ENCODE data around the gene ENDOD1. TPM values are rescaled to one million over a fixed set of nuclear protein-coding genes. Genes with fewer than 3 reads are reported as not detected.

ENDOD1 gene
- total RNA-seq, 1 experiment from 2014 or later = 28.2 TPM

DNA sequence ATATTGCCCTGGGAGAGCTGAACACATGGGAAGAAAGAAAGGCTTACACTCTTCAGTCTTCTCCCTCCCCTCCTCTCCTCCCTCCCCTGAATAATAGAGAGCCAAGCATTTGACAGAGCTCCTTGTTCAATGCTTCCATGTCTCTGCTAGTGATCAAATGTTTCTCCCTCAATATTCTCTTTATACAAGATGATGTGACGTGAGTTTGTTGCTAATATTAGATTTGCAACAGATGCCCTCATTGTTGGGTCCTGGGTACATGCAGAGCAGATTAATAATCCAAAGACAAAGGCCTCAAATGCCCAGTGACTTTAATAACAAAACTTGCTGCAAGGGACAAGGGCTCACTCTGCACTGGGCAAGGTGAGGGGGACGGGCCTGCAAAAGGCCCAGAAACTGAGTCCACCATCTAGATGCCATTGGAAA, 7.1 kb upstream of the ENDOD1 start:
- Histone ChIP-seq H3K36me3 (ENCODE audit: control insufficient read depth, insufficient read depth, low read length) (no peaks in the 10 kb centered on the region), H3K27ac (ENCODE audit: low read length) (no peak overlapping the region), H3K4me3 (ENCODE audit: low read depth in 2 of 2, low read length in 2 of 2) (no peak overlapping the region), H3K4me1 (ENCODE audit: control insufficient read depth, insufficient read depth, low read length) (no peaks in the 10 kb centered on the region), H3K9me3 (ENCODE audit: control insufficient read depth, insufficient read depth, low read depth, low read length) (no peaks in the 10 kb centered on the region), H3K27me3 (ENCODE audit: control insufficient read depth, insufficient read depth, low read length) (no peaks in the 10 kb centered on the region)
- ChIA-PET CTCF (no interaction called here), POLR2A (no interaction called here)
- ATAC-seq = no peak
- in situ Hi-C loops (cut with HindIII; ENCODE audit: low pct_unique_long_range_greater_than_20kb, low sequenced_read_pairs) = no loop called here
- intact Hi-C loops (cut with micrococcal nuclease; ENCODE audit: unreplicated experiment) = no loop called here
- no TSS peak for BruUV-seq (replicated peaks)
- no peak for TF ChIP-seq TCF7L2 (IDR thresholded peaks at IDR 0.05; ENCODE audit: low read depth, low read length)
- TF ChIP-seq, protein P1, sequence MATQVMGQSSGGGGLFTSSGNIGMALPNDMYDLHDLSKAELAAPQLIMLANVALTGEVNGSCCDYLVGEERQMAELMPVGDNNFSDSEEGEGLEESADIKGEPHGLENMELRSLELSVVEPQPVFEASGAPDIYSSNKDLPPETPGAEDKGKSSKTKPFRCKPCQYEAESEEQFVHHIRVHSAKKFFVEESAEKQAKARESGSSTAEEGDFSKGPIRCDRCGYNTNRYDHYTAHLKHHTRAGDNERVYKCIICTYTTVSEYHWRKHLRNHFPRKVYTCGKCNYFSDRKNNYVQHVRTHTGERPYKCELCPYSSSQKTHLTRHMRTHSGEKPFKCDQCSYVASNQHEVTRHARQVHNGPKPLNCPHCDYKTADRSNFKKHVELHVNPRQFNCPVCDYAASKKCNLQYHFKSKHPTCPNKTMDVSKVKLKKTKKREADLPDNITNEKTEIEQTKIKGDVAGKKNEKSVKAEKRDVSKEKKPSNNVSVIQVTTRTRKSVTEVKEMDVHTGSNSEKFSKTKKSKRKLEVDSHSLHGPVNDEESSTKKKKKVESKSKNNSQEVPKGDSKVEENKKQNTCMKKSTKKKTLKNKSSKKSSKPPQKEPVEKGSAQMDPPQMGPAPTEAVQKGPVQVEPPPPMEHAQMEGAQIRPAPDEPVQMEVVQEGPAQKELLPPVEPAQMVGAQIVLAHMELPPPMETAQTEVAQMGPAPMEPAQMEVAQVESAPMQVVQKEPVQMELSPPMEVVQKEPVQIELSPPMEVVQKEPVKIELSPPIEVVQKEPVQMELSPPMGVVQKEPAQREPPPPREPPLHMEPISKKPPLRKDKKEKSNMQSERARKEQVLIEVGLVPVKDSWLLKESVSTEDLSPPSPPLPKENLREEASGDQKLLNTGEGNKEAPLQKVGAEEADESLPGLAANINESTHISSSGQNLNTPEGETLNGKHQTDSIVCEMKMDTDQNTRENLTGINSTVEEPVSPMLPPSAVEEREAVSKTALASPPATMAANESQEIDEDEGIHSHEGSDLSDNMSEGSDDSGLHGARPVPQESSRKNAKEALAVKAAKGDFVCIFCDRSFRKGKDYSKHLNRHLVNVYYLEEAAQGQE (IDR thresholded peaks at IDR 0.05; ENCODE audit: insufficient read depth in 1 of 2, low read depth in 2 of 2, low read length in 1 of 2) = no peak
- TF ChIP-seq, protein P2, sequence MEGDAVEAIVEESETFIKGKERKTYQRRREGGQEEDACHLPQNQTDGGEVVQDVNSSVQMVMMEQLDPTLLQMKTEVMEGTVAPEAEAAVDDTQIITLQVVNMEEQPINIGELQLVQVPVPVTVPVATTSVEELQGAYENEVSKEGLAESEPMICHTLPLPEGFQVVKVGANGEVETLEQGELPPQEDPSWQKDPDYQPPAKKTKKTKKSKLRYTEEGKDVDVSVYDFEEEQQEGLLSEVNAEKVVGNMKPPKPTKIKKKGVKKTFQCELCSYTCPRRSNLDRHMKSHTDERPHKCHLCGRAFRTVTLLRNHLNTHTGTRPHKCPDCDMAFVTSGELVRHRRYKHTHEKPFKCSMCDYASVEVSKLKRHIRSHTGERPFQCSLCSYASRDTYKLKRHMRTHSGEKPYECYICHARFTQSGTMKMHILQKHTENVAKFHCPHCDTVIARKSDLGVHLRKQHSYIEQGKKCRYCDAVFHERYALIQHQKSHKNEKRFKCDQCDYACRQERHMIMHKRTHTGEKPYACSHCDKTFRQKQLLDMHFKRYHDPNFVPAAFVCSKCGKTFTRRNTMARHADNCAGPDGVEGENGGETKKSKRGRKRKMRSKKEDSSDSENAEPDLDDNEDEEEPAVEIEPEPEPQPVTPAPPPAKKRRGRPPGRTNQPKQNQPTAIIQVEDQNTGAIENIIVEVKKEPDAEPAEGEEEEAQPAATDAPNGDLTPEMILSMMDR (IDR thresholded peaks at IDR 0.05) = no peak
- no peak for TF ChIP-seq POLR2AphosphoS5 (IDR thresholded peaks at IDR 0.05; ENCODE audit: low read depth, low read length)
- no peak for TF ChIP-seq SIN3A (IDR thresholded peaks at IDR 0.05; ENCODE audit: borderline replicate concordance, insufficient read depth, low read depth, low read length)
- DNase-seq (ENCODE audit: low read depth, low spot score) = no peak

DNA sequence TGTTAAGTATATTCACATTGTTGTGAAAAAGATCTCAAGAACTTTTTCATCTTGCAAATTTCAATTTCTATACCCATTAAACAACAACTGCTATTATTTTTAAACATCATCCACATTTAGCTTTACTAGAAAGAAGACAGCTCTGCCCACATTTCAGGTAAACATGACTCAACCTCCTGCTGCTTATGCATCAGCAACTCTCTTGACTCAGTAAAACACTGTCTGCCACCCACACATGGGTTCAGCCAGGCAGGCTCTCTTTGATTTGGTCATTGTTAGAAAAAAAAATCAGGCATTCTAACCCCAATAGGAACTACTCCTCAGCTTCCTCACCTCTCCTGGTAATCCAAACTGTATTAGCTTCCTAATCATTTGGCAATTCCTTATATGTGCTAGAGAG, 5.1 kb upstream of the ENDOD1 start:
- Histone ChIP-seq H3K4me1 (ENCODE audit: control insufficient read depth, insufficient read depth, low read length) (peaks cover 3% of the 10 kb centered on the region; the same call in 1 of the 2 replicates), H3K27me3 (ENCODE audit: control insufficient read depth, insufficient read depth, low read length) (no peaks in the 10 kb centered on the region), H3K4me3 (ENCODE audit: low read depth in 2 of 2, low read length in 2 of 2) (no peak overlapping the region), H3K9me3 (ENCODE audit: control insufficient read depth, insufficient read depth, low read depth, low read length) (no peaks in the 10 kb centered on the region), H3K27ac (ENCODE audit: low read length) (no peak overlapping the region), H3K36me3 (ENCODE audit: control insufficient read depth, insufficient read depth, low read length) (no peaks in the 10 kb centered on the region)
- DNase-seq (ENCODE audit: low read depth, low spot score) (no peak), ATAC-seq (no peak)
- ChIA-PET POLR2A (no interaction called here), CTCF (no interaction called here)
- BruUV-seq (replicated peaks) = no TSS peak
- TF ChIP-seq, protein P2 (IDR thresholded peaks at IDR 0.05) = no peak
- intact Hi-C loops (cut with micrococcal nuclease; ENCODE audit: unreplicated experiment) (no loop called here), in situ Hi-C loops (cut with HindIII; ENCODE audit: low pct_unique_long_range_greater_than_20kb, low sequenced_read_pairs) (no loop called here)
